Right lobe of liver (tissue), 4 donors: Measurements from ENCODE around the gene SEZ6L.

Source experiments
- CTCF ChIP-seq, 4 donors: fragments of 200-600 bp in 3 of 4; fragments of 450-650 bp in 1 of 4; IDR thresholded peaks; one replicate each; pipeline versions ENCODE4 v1.5.1 to v1.8.0; 2016 to 2022; ENCODE audit warnings: antibody characterized with exemption in 4 of 4, mild to moderate bottlenecking in 2 of 4
- POLR2A ChIP-seq: fragments of 450-650 bp; IDR thresholded peaks from one replicate; pipeline ENCODE4 v1.6.1; 2017; ENCODE audit warnings: antibody characterized with exemption, mild to moderate bottlenecking
- donor health status: DM: no; HTN: no; CAD: no.
- donor health status: DM: no; HTN: no; CAD: no.
- donor health status: DM: no; HTN: yes; CAD: no.

DNA sequence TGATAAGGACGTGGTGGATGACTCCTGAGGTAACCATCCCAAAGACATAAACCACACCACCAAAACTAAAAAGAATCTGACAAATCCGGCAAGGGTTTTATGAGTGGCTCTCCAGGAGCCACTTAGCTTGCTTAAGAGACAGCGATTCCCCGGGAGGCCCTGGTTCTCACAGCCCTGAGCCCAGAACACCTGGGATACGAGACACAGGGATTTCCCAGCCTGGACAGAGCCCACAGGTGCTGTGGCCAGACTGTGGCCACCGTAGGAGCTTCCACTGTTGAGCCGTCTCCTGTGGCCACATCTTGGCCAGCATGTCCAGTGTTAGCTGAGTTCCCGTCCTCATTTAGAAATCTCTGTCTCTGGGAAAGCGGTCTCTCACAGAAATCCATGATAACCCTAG, 188.6 kb downstream of the SEZ6L start:
- TF ChIP-seq CTCF (IDR thresholded peaks at IDR 0.05) = no peak
- TF ChIP-seq POLR2A = no peak
